K562 (cell line): ENCODE data around the gene CCSER1. TPM values are rescaled to one million over a fixed set of nuclear protein-coding genes. Genes with fewer than 3 reads are reported as not detected.
"Not testable (repeated sequence)": the region's sequence is repeated elsewhere in the genome, so short reads cannot be mapped to it uniquely, and the experiment has no call there.

Experiments
- ATAC-seq: fragments of 200-7000 bp; cut with Tn5 transposase; 3 replicates; pipeline ENCODE4 v1.9.1; 2020; ENCODE audit warnings: moderate library complexity
- BruUV-seq: library from RNA; stranded (reverse); fragments of 400-500 nt; replicated peaks from 2 replicates; lab custom pipeline; 2021; lab: Mats Ljungman, UMichigan
- CTCF ChIA-PET: fragments of 300-600 bp; formaldehyde crosslinking; extraction: SDS; loops from one replicate; lab custom pipeline; 2021; ENCODE audit warnings: low intra/inter-chr PET ratio; lab: Yijun Ruan, JAX
- POLR2A ChIA-PET: fragments of 300-600, 350-650 bp; sonication (Branson Sonifier 250); formaldehyde crosslinking; extraction: SDS; loops from one replicate; lab custom pipeline; 2021; ENCODE audit warnings: antibody characterized with exemption, inconsistent platforms; lab: Yijun Ruan, JAX
- DNase-seq, 4 experiments: peaks; one replicate each; pipeline versions ENCODE4 v3.0.0 to v3.0.0-alpha.2; 2011 to 2018; ENCODE audit warnings: low spot score in 3 of 4, mixed read lengths in 3 of 4; ENCODE audit errors: extremely low read depth in 1 of 4
- FAIRE-seq: peaks from 2 replicates; lab custom pipeline; 2011; peaks lifted over from hg19 to GRCh38; lab: Jason Lieb, UNC
- H2AFZ ChIP-seq: 2 replicates; pipeline ENCODE4 v1.6.0; 2011; ENCODE audit warnings: low read depth, low read length, control low read depth, inconsistent platforms
- H3K27ac ChIP-seq: fragments of 200-600 bp; 3 replicates; pipeline ENCODE4 v1.8.0; 2011; ENCODE audit warnings: low read depth, mild to moderate bottlenecking, control low read depth, inconsistent platforms, low read length, moderate library complexity, mixed read lengths; ENCODE audit errors: extremely low read depth
- H3K27me3 ChIP-seq, 2 experiments: fragments of 300-600 bp in 1 of 2; 2 replicates in 1 of 2; 3 replicates in 1 of 2; pipeline versions ENCODE4 v1.6.0 to v1.8.0; 2011; ENCODE audit warnings: inconsistent platforms in 2 of 2, low read length in 2 of 2, mild to moderate bottlenecking in 1 of 2, mixed read lengths in 1 of 2, moderate library complexity in 1 of 2; ENCODE audit not compliant: control insufficient read depth in 2 of 2, insufficient read depth in 2 of 2
- H3K36me3 ChIP-seq: fragments of 300-600 bp; 3 replicates; pipeline ENCODE4 v1.8.0; 2011; ENCODE audit warnings: mild to moderate bottlenecking, low read length, inconsistent platforms; ENCODE audit not compliant: control insufficient read depth, insufficient read depth
- H3K4me1 ChIP-seq, 2 experiments: fragments of 200-600 bp in 1 of 2; replicated peaks in 1 of 2; 2 replicates in 1 of 2; 3 replicates in 1 of 2; pipeline versions ENCODE4 v1.5.1 to v1.8.0; 2011; ENCODE audit warnings: inconsistent platforms in 2 of 2, low read length in 2 of 2, mild to moderate bottlenecking in 1 of 2, mixed read lengths in 1 of 2, moderate library complexity in 1 of 2; ENCODE audit not compliant: control insufficient read depth in 2 of 2, insufficient read depth in 2 of 2
- H3K4me2 ChIP-seq: 2 replicates; pipeline ENCODE4 v1.6.1; 2011; ENCODE audit warnings: low read length, control low read depth, inconsistent platforms, mixed read lengths; ENCODE audit not compliant: insufficient read depth
- H3K4me3 ChIP-seq: fragments of 200-600 bp; sonication (generic), shearing (Covaris generic); 2 replicates; pipeline ENCODE4 v1.5.1; 2016; ENCODE audit warnings: control low read depth, inconsistent platforms
- H3K79me2 ChIP-seq: fragments of 200-600 bp; 3 replicates; pipeline ENCODE4 v1.8.0; 2011; ENCODE audit warnings: low read length, inconsistent platforms; ENCODE audit not compliant: control insufficient read depth, insufficient read depth
- H3K9ac ChIP-seq, 2 experiments: 2 replicates each; pipeline versions ENCODE4 v1.6.0 to v1.6.1; 2011; ENCODE audit warnings: low read depth in 2 of 2, low read length in 2 of 2, control low read depth in 1 of 2, inconsistent platforms in 1 of 2, mild to moderate bottlenecking in 1 of 2, mixed read lengths in 1 of 2; ENCODE audit not compliant: insufficient read depth in 1 of 2
- H3K9me1 ChIP-seq: one replicate; pipeline ENCODE4 v1.6.0; 2011; ENCODE audit warnings: inconsistent platforms, mild to moderate bottlenecking, low read length, moderate library complexity; ENCODE audit not compliant: control insufficient read depth, insufficient read depth
- H3K9me3 ChIP-seq: replicated peaks from 2 replicates; pipeline ENCODE4 v1.5.1; 2011; ENCODE audit warnings: low read depth, low read length, inconsistent platforms; ENCODE audit not compliant: control insufficient read depth, insufficient read depth
- H4K20me1 ChIP-seq: replicated peaks from 2 replicates; pipeline ENCODE4 v1.6.1; 2011; ENCODE audit warnings: low read length, inconsistent platforms, mixed read lengths; ENCODE audit not compliant: control insufficient read depth, insufficient read depth
- WGBS: fragments of 100-300 bp; shearing (Covaris generic); methylation state at CpG from one replicate; pipeline ENCODE4 v1.1.6; 2016; ENCODE audit warnings: low coverage, mixed read lengths; ENCODE audit not compliant: insufficient coverage; ENCODE audit errors: missing lambda C conversion rate; 5-methylcytosine and 5-hydroxymethylcytosine counted together
- in situ Hi-C: fragments of 300-500 bp; cut with MboI; formaldehyde crosslinking; loops from 4 replicates; pipeline ENCODE4 v1.15.0; 2018; ENCODE audit warnings: inconsistent platforms, mixed read lengths
- intact Hi-C: fragments of 100-400 bp; cut with micrococcal nuclease; formaldehyde crosslinking; loops from 2 replicates; pipeline ENCODE4 v1.14.2; 2022
- polyA plus RNA-seq, 8 experiments: library from polyadenylated mRNA; depleted of rRNA in 4 of 8; stranded (reverse) in 5 of 8; unstranded in 3 of 8; fragments of >200 nt; fragmentation: Nextera tagmentation in 2 of 8; fragmentation: Illumina TruSeq in 1 of 8; extraction: Ambion mirVana in 2 of 8; extraction: Trizol in 1 of 8; gene quantifications; 2 replicates each; pipeline versions ENCODE4 v1.2.1 to v1.2.3, GENCODE V29; 2011 to 2014; ENCODE audit warnings: inconsistent platforms in 1 of 8, missing spikeins in 1 of 8
- total RNA-seq, 7 experiments: library from RNA; depleted of rRNA in 6 of 7; stranded (reverse); fragments of >200 nt in 6 of 7; fragmentation: Illumina TruSeq in 2 of 7; extraction: Trizol in 2 of 7; gene quantifications; 2 replicates each; pipeline versions ENCODE4 v1.2.1 to v1.2.3, GENCODE V29; 2011 to 2021; ENCODE audit warnings: low replicate concordance in 1 of 7

The CCSER1 gene
- total and polyA plus RNA-seq, 9 of the 15 experiments (the other 6 are each of a cell fraction or from before 2014, with no cell fraction given), result not detected

- H3K9ac ChIP-seq, POLR2A ChIA-PET, H3K9me1 ChIP-seq, in situ Hi-C loops, BruUV-seq, FAIRE-seq, intact Hi-C loops, CTCF ChIA-PET, DNase-seq, H2AFZ ChIP-seq, H4K20me1 ChIP-seq, H3K27me3 ChIP-seq, H3K9me3 ChIP-seq, ATAC-seq, H3K79me2 ChIP-seq, H3K4me1 ChIP-seq, H3K36me3 ChIP-seq, H3K4me2 ChIP-seq, H3K4me3 ChIP-seq, H3K27ac ChIP-seq: not testable (repeated sequence)
- WGBS, result 0% methylated on average over 1 of the region's 3 CpGs
Observed at GRCh38 chr4:91358016-91358415, 1230.8 kb downstream of the CCSER1 start.

- H3K27ac ChIP-seq, FAIRE-seq, H2AFZ ChIP-seq, H3K79me2 ChIP-seq, H3K9me3 ChIP-seq, H3K27me3 ChIP-seq, H3K4me2 ChIP-seq, H3K9ac ChIP-seq, H3K4me3 ChIP-seq, intact Hi-C loops, POLR2A ChIA-PET, H3K9me1 ChIP-seq, in situ Hi-C loops, DNase-seq, ATAC-seq, H3K4me1 ChIP-seq, H4K20me1 ChIP-seq, H3K36me3 ChIP-seq, BruUV-seq, CTCF ChIA-PET: not testable (repeated sequence)
- under 1% methylated on average over 11 of the region's 13 CpGs for WGBS
Observed at GRCh38 chr4:91358621-91359020, 1231.4 kb downstream of the CCSER1 start.
